Hepatocyte (in vitro differentiated cells): ENCODE data around the gene INTS11. TPM values are rescaled to one million over a fixed set of nuclear protein-coding genes. Genes with fewer than 3 reads are reported as not detected.
A peak's percentile ranks its signal among the peaks of the same experiment; 100 is the strongest.

Source experiments
- DNase-seq: peaks from one replicate; pipeline ENCODE4 v3.0.0-alpha.2; 2016; ENCODE audit warnings: low spot score
- H2AFZ ChIP-seq: fragments of 200-600 bp; sonication (generic); 2 replicates; pipeline ENCODE4 v1.6.0; 2016; ENCODE audit warnings: antibody characterized with exemption, mild to moderate bottlenecking
- H3K27ac ChIP-seq: fragments of 200-600 bp; sonication (generic); 2 replicates; pipeline ENCODE4 v1.5.1; 2016; ENCODE audit warnings: mild to moderate bottlenecking
- H3K27me3 ChIP-seq: fragments of 200-600 bp; sonication (generic); 2 replicates; pipeline ENCODE4 v1.6.1; 2016
- H3K36me3 ChIP-seq: fragments of 200-600 bp; sonication (generic); replicated peaks from 2 replicates; pipeline ENCODE4 v1.5.1; 2016; ENCODE audit warnings: low read depth; ENCODE audit not compliant: insufficient read depth
- H3K4me1 ChIP-seq: fragments of 200-600 bp; sonication (generic); 2 replicates; pipeline ENCODE4 v1.5.1; 2016; ENCODE audit warnings: mild to moderate bottlenecking, moderate library complexity; ENCODE audit not compliant: insufficient read depth
- H3K4me2 ChIP-seq: fragments of 200-600 bp; sonication (generic); 2 replicates; pipeline ENCODE4 v1.6.0; 2016
- H3K4me3 ChIP-seq: fragments of 200-600 bp; sonication (generic); 2 replicates; pipeline ENCODE4 v1.5.1; 2016; ENCODE audit warnings: mild to moderate bottlenecking
- H3K79me2 ChIP-seq: fragments of 200-600 bp; sonication (generic); 2 replicates; pipeline ENCODE4 v1.6.0; 2017; ENCODE audit warnings: mild to moderate bottlenecking
- H3K9me2 ChIP-seq: fragments of 200-600 bp; sonication (generic); replicated peaks from 2 replicates; pipeline ENCODE4 v1.6.0; 2017; ENCODE audit warnings: mild to moderate bottlenecking; ENCODE audit not compliant: insufficient read depth
- H3K9me3 ChIP-seq: fragments of 200-600 bp; sonication (generic); 2 replicates; pipeline ENCODE4 v1.5.1; 2016; ENCODE audit warnings: low read depth, mild to moderate bottlenecking
- H4K20me1 ChIP-seq: fragments of 200-600 bp; sonication (generic); 2 replicates; pipeline ENCODE4 v1.6.0; 2016; ENCODE audit warnings: mild to moderate bottlenecking; ENCODE audit not compliant: insufficient read depth, poor library complexity, severe bottlenecking
- EZH2 ChIP-seq: fragments of 200-600 bp; sonication (generic); IDR thresholded peaks from 2 replicates; pipeline ENCODE4 v1.6.1; 2016; ENCODE audit warnings: antibody characterized with exemption, mild to moderate bottlenecking, borderline replicate concordance
- EZH2phosphoT487 ChIP-seq: fragments of 200-600 bp; sonication (generic); IDR thresholded peaks from one replicate; pipeline ENCODE4 v1.6.1; 2018; ENCODE audit warnings: antibody characterized with exemption, mild to moderate bottlenecking, low read depth, moderate library complexity; ENCODE audit not compliant: unreplicated experiment, severe bottlenecking
- WGBS: methylation state at CpG from one replicate; pipeline ENCODE4 v1.1.6; 2016; ENCODE audit warnings: low lambda C conversion rate; ENCODE audit errors: missing lambda C conversion rate; 5-methylcytosine and 5-hydroxymethylcytosine counted together
- polyA plus RNA-seq: library from polyadenylated mRNA; unstranded; fragments of >200 nt; fragmentation: Nextera tagmentation; extraction: Ambion mirVana; gene quantifications from 2 replicates; pipeline ENCODE4 v1.2.1, GENCODE V29; 2016
- total RNA-seq: library from RNA; depleted of rRNA; stranded (reverse); fragments of >200 nt; gene quantifications from 2 replicates; pipeline ENCODE4 v1.2.3, GENCODE V29; 2014
- TF ChIP-seq, protein P1 (sequence below): fragments of 200-600 bp; sonication (generic); IDR thresholded peaks from 2 replicates; pipeline ENCODE4 v1.5.1; 2016; ENCODE audit warnings: antibody characterized with exemption, mild to moderate bottlenecking; ENCODE audit not compliant: poor library complexity

The INTS11 gene
- total and polyA plus RNA-seq, 2 experiments from 2014 or later: 80.4 to 80.6 TPM

DNA sequence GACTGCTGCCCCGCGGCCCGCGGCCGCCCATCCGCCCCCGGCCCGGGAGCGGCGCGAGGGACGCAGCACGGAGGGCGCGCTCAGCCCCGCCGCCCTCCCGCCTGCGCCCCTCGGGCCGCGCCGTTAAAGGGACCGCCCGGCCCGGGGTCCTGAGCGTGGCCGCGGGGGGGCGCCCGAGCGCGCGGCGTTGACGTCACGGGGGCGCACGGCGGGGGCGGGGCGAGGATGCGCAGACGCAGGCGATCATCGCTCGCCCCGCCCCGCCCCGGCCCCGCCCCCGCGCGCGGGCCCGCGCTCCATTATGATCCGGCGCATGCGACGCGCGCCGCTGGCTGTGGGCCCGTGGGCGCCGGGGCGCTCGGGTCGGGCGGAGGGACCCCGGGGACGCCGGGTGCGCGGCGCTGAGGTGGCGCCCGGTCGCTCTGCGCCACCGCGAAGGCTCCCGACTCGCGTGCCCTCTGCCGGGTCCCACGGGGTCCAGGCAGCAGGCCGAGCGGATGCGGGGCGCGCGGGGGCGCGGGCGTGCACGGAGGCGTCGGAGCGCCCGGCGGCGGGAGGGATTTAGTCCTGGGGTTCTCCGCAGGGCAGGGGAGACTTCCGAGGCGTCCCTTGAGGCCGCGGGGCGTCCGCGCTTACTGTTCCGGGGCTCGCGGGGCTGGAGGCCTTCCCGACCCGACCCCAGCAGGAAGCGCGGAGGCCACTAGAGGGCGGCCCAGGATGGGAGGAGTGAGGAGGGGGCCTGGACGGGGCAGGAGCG is 25.0 kb upstream of the INTS11 start, which contains the start of gene DVL1:
Gene DVL1 (minus strand): TSS at position 163 of the 757 bp plus-strand sequence. CDS start 353 bp downstream, outside the sequence.
- peaks cover 36% of the 10 kb centered on the region for H4K20me1 ChIP-seq
- H3K79me2 ChIP-seq: peaks cover 50% of the 10 kb centered on the region
- peak within 1 kb of the TSS; percentile 99 for H3K4me2 ChIP-seq
- H3K4me1 ChIP-seq: peaks cover 39% of the 10 kb centered on the region
- no peaks in the 10 kb centered on the region for H3K9me2 ChIP-seq
- H3K36me3 ChIP-seq: no peaks in the 10 kb centered on the region
- TF ChIP-seq EZH2: no peak
- TF ChIP-seq, protein P1, sequence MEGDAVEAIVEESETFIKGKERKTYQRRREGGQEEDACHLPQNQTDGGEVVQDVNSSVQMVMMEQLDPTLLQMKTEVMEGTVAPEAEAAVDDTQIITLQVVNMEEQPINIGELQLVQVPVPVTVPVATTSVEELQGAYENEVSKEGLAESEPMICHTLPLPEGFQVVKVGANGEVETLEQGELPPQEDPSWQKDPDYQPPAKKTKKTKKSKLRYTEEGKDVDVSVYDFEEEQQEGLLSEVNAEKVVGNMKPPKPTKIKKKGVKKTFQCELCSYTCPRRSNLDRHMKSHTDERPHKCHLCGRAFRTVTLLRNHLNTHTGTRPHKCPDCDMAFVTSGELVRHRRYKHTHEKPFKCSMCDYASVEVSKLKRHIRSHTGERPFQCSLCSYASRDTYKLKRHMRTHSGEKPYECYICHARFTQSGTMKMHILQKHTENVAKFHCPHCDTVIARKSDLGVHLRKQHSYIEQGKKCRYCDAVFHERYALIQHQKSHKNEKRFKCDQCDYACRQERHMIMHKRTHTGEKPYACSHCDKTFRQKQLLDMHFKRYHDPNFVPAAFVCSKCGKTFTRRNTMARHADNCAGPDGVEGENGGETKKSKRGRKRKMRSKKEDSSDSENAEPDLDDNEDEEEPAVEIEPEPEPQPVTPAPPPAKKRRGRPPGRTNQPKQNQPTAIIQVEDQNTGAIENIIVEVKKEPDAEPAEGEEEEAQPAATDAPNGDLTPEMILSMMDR: peak; percentile 63
- peak within 1 kb of the TSS; percentile 74 for H2AFZ ChIP-seq
- peak within 1 kb of the TSS; percentile 92 for H3K4me3 ChIP-seq
- H3K27ac ChIP-seq: peak within 1 kb of the TSS; percentile 97
- DNase-seq: peak; percentile 86
- no peaks in the 10 kb centered on the region for H3K27me3 ChIP-seq
- H3K9me3 ChIP-seq: no peaks in the 10 kb centered on the region
- 1% methylated on average over 39 of the region's 122 CpGs for WGBS

- peaks cover 52% of the 10 kb centered on the region for H3K79me2 ChIP-seq
- TF ChIP-seq EZH2 (no peak), EZH2phosphoT487 (no peak)
- TF ChIP-seq, protein P1: no peak
- H3K27ac ChIP-seq: peak overlapping the region; percentile 84
- peak overlapping the region; percentile 64 for H3K4me3 ChIP-seq
- H3K9me3 ChIP-seq: no peaks in the 10 kb centered on the region
- H3K4me2 ChIP-seq: peak overlapping the region; percentile 99
- no peaks in the 10 kb centered on the region for H3K9me2 ChIP-seq
- H3K4me1 ChIP-seq: peaks cover 39% of the 10 kb centered on the region
- H4K20me1 ChIP-seq: peaks cover 38% of the 10 kb centered on the region
- DNase-seq: peak; percentile 68
- H3K36me3 ChIP-seq: no peaks in the 10 kb centered on the region
- 2% methylated on average over 45 of the region's 109 CpGs for WGBS
- no peaks in the 10 kb centered on the region for H3K27me3 ChIP-seq
- H2AFZ ChIP-seq: peak overlapping the region; percentile 71
These were observed 24.2 kb upstream of the INTS11 start for GRCh38 chr1:1348420-1349255.

DNA sequence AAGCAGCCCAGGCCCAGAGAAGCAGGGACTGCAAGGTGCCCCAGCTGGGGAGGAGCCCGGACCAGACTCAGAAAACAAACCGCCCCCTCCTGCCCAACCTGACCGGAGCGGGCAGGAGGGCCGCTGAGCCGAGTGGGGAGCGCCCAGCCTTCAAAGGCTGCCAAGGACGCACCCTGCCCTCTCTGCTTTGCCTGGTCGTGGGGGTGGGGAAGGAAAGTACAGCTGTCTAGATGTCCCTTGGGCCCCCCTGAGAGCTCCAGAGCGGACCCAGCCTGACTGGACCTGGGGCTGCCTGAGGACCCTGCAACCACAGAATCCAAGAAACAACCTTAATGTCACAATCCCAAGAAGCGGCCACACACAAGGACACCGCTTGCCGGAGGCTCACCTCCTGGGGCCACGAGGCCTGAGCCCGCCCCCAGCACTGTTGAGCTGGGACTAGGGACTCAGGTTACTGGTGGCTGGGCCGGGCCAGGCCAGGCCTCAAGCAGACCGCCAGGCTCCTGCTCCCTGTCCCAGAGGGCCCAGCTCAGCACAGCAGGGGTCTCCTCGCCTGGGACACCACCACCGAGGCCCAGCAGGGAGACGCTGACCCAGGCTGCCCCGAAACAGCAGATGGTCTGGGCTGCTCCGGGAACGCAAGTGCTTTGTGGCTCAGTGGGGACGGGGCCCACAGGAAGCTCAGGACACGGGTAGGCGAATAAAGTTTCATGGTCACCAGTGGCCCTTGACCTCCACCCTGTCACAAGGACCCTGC is 23.4 kb upstream of the INTS11 start:
- peak; percentile 71 for DNase-seq
- peaks cover 39% of the 10 kb centered on the region for H3K4me1 ChIP-seq
- peak overlapping the region; percentile 64 for H3K4me3 ChIP-seq
- peaks cover 60% of the 10 kb centered on the region for H3K79me2 ChIP-seq
- no peaks in the 10 kb centered on the region for H3K27me3 ChIP-seq
- TF ChIP-seq EZH2 (no peak), EZH2phosphoT487 (no peak)
- TF ChIP-seq, protein P1: no peak
- H3K9me2 ChIP-seq: no peaks in the 10 kb centered on the region
- WGBS: 22% methylated on average over 26 of the region's 26 CpGs
- no peaks in the 10 kb centered on the region for H3K36me3 ChIP-seq
- no peaks in the 10 kb centered on the region for H3K9me3 ChIP-seq
- H3K27ac ChIP-seq: peak overlapping the region; percentile 84
- H4K20me1 ChIP-seq: peaks cover 42% of the 10 kb centered on the region
- H3K4me2 ChIP-seq: peak overlapping the region; percentile 99
- no peak overlapping the region for H2AFZ ChIP-seq
